GM21390 (cell line): ENCODE results near the gene FAM180A.

Source experiments
- ATAC-seq: cut with Tn5 transposase; IDR thresholded peaks from one replicate; pipeline ENCODE4 v1.9.1; 2021; ENCODE audit not compliant: unreplicated experiment

FAM180A gene

GRCh38 chr7:135771961-135772638 lies 23.5 kb upstream of the FAM180A start:
- ATAC-seq, result no peak

GRCh38 chr7:135771051-135771450 lies 22.4 kb upstream of the FAM180A start:
- no peak for ATAC-seq

- ATAC-seq, result no peak
Measured at GRCh38 chr7:135770139-135770710, 21.6 kb upstream of the FAM180A start.

GRCh38 chr7:135769005-135769802 lies 20.6 kb upstream of the FAM180A start:
- no peak for ATAC-seq

- no peak for ATAC-seq
Measured at GRCh38 chr7:135768467-135768866, 19.9 kb upstream of the FAM180A start.

GRCh38 chr7:135768064-135768463 lies 19.5 kb upstream of the FAM180A start:
- ATAC-seq, result no peak

GRCh38 chr7:135763261-135763660 lies 14.6 kb upstream of the FAM180A start:
- ATAC-seq, result no peak

GRCh38 chr7:135761751-135762488 lies 13.3 kb upstream of the FAM180A start:
- no peak for ATAC-seq

- ATAC-seq, result no peak
Measured at GRCh38 chr7:135759532-135759931, 10.9 kb upstream of the FAM180A start.

GRCh38 chr7:135758531-135758932 lies 9.9 kb upstream of the FAM180A start:
- ATAC-seq, result no peak

- ATAC-seq, result no peak
Measured at GRCh38 chr7:135757719-135758411, 9.3 kb upstream of the FAM180A start.

- ATAC-seq, result no peak
Measured at GRCh38 chr7:135756191-135756590, 7.6 kb upstream of the FAM180A start.

GRCh38 chr7:135755351-135755753 lies 6.7 kb upstream of the FAM180A start:
- no peak for ATAC-seq

GRCh38 chr7:135753616-135754413 lies 5.2 kb upstream of the FAM180A start:
- no peak for ATAC-seq

GRCh38 chr7:135747366-135747765 lies 1.2 kb downstream of the FAM180A start:
- no peak for ATAC-seq

- ATAC-seq, result no peak
Measured at GRCh38 chr7:135745703-135746312, 2.8 kb downstream of the FAM180A start.

- ATAC-seq, result no peak
Measured at GRCh38 chr7:135744938-135745702, 3.5 kb downstream of the FAM180A start.

- ATAC-seq, result no peak
Measured at GRCh38 chr7:135743907-135744731, 4.5 kb downstream of the FAM180A start.
